Transverse colon (tissue), 4 donors: ENCODE results near the gene PPM1J. TPM values are rescaled to one million over a fixed set of nuclear protein-coding genes. Genes with fewer than 3 reads are reported as not detected.

ENCODE experiments used
- DNase-seq: peaks from one replicate; pipeline ENCODE4 v3.0.0-alpha.2; 2019
- H3K27ac ChIP-seq, 4 donors: fragments of 200-600 bp; sonication (generic); 2 replicates each; pipeline ENCODE4 v1.5.1; 2016 to 2018; ENCODE audit warnings: inconsistent platforms in 4 of 4
- H3K27me3 ChIP-seq: fragments of 200-600 bp; sonication (generic); 2 replicates; pipeline ENCODE4 v1.5.1; 2017; ENCODE audit warnings: inconsistent platforms
- H3K36me3 ChIP-seq, 4 donors: fragments of 200-600 bp; sonication (generic); 2 replicates each; pipeline ENCODE4 v1.5.1; 2017 to 2019; ENCODE audit warnings: inconsistent platforms in 4 of 4
- H3K4me1 ChIP-seq, 4 donors: fragments of 200-600 bp; sonication (generic); 2 replicates each; pipeline ENCODE4 v1.5.1; 2017 to 2020; ENCODE audit warnings: inconsistent platforms in 4 of 4
- H3K4me3 ChIP-seq, 4 donors: fragments of 200-600 bp; sonication (generic); 1 replicate in 1 of 4; 2 replicates in 3 of 4; pipeline versions ENCODE4 v1.5.1 to v1.6.1; 2017 to 2019; ENCODE audit warnings: inconsistent platforms in 4 of 4
- H3K9me3 ChIP-seq, 2 donors: fragments of 200-600 bp; sonication (generic); 2 replicates each; pipeline ENCODE4 v1.5.1; 2017 to 2019; ENCODE audit warnings: inconsistent platforms in 2 of 2
- CTCF ChIP-seq, 5 experiments: fragments of 200-600 bp in 3 of 5; fragments of 450-650 bp in 2 of 5; sonication (generic) in 3 of 5; IDR thresholded peaks; 1 replicate in 2 of 5; 2 replicates in 3 of 5; pipeline ENCODE4 v1.5.1; 2016 to 2017; ENCODE audit warnings: antibody characterized with exemption in 5 of 5, inconsistent platforms in 3 of 5, mild to moderate bottlenecking in 2 of 5, moderate library complexity in 1 of 5
- EP300 ChIP-seq: sonication (generic); formaldehyde crosslinking; IDR thresholded peaks from one replicate; pipeline ENCODE4 v1.6.1; 2017; ENCODE audit warnings: antibody characterized with exemption, low read depth
- POLR2A ChIP-seq: fragments of 450-650 bp; IDR thresholded peaks from one replicate; pipeline ENCODE4 v1.6.1; 2016; ENCODE audit warnings: antibody characterized with exemption, mild to moderate bottlenecking, moderate library complexity
- POLR2AphosphoS5 ChIP-seq, 3 donors: sonication (generic); formaldehyde crosslinking; IDR thresholded peaks; one replicate each; pipeline ENCODE4 v1.6.1; 2016; ENCODE audit warnings: antibody characterized with exemption in 3 of 3
- WGBS, 2 donors: methylation state at CpG; one replicate each; pipeline ENCODE4 v1.1.5; 2018; ENCODE audit warnings: low coverage in 1 of 2; 5-methylcytosine and 5-hydroxymethylcytosine counted together
- in situ Hi-C, 4 donors: fragments of 200-750 bp; cut with MboI; loops; one replicate each; pipeline versions ENCODE4 v1.15.0 to v1.15.1; 2017; ENCODE audit warnings: low sequenced_read_pairs in 3 of 4, low pct_ligation_motif_present in 1 of 4, low pct_unique_long_range_greater_than_20kb in 1 of 4
- intact Hi-C: fragments of 100-400 bp; cut with DNase I; formaldehyde crosslinking; loops from one replicate; pipeline ENCODE4 v1.15.1; 2023; ENCODE audit warnings: low total_unique reads
- total RNA-seq, 4 donors: library from RNA; depleted of rRNA; stranded (reverse); fragments of >200 nt; gene quantifications; one replicate each; pipeline ENCODE4 v1.1.0, GENCODE V29; 2016

Gene PPM1J
- total RNA-seq, 4 donors from 2014 or later, result 0.68 to 1.7 TPM; not detected in 2

- Histone ChIP-seq H3K27me3 (no peaks in the 10 kb centered on the region), H3K4me3 (no peak overlapping the region), H3K4me1 (peaks cover 59 to 76% (median 66%) of the 10 kb centered on the region in 4 donors), H3K36me3 (peaks cover 0 to under 1% (median 0%) of the 10 kb centered on the region in 4 donors), H3K9me3 (no peaks in the 10 kb centered on the region), H3K27ac (peak overlapping the region; percentile 99 to 100 (median 99))
- in situ Hi-C loops (loop anchor here (10.0 to 25.0 kb wide), 3 partner anchors 76 to 362 kb away; partner anchors contain the start of genes CTTNBP2NL (in 4 of the 4) and LRIG2 (in 1 of the 4)), intact Hi-C loops (no loop called here)
- DNase-seq, result peak; percentile 95
- 20% methylated on average over 7 of the region's 7 CpGs; no CpG with 5 or more reads in 1 of the 2 donors for WGBS, 2 donors
- TF ChIP-seq EP300 (no peak), CTCF (IDR thresholded peaks at IDR 0.05) (peak in 3 of 5 experiments; percentile 10 to 42 (median 36)), POLR2AphosphoS5 (IDR thresholded peaks at IDR 0.05) (peak; percentile 52 to 76 (median 70)), POLR2A (peak; percentile 15)
These were observed 14.6 kb downstream of the PPM1J start for GRCh38 chr1:112700290-112701226.

GRCh38 chr1:112699425-112700144 is 15.5 kb downstream of the PPM1J start:
- TF ChIP-seq POLR2AphosphoS5 (IDR thresholded peaks at IDR 0.05) (no peak), EP300 (no peak), CTCF (IDR thresholded peaks at IDR 0.05) (no peak), POLR2A (no peak)
- no peaks in the 10 kb centered on the region for H3K27me3 ChIP-seq
- peaks cover 0 to 9% (median 0%) of the 10 kb centered on the region in 4 donors for H3K36me3 ChIP-seq
- no peak overlapping the region for H3K4me3 ChIP-seq
- peak overlapping the region; percentile 99 to 100 (median 99) for H3K27ac ChIP-seq
- intact Hi-C loops, result no loop called here
- no peaks in the 10 kb centered on the region for H3K9me3 ChIP-seq
- H3K4me1 ChIP-seq, result peaks cover 53 to 66% (median 59%) of the 10 kb centered on the region in 4 donors
- 64 to 73% methylated on average over 3 to 13 of the region's 13 CpGs for WGBS, 2 donors
- DNase-seq, result no peak
- in situ Hi-C loops, result loop anchor here (10.0 to 25.0 kb wide), 3 partner anchors 75 to 363 kb away; partner anchors contain the start of genes CTTNBP2NL (in 4 of the 4) and LRIG2 (in 1 of the 4)

- peaks cover 44 to 57% (median 50%) of the 10 kb centered on the region in 4 donors for H3K4me1 ChIP-seq
These were observed 16.5 kb downstream of the PPM1J start for GRCh38 chr1:112698366-112699310.

More at GRCh38 chr1:112698366-112699310, 16.5 kb downstream of the PPM1J start:
- 62% methylated on average over 17 of the region's 17 CpGs; no CpG with 5 or more reads in 1 of the 2 donors for WGBS, 2 donors
- in situ Hi-C loops (no loop called here), intact Hi-C loops (no loop called here)
- TF ChIP-seq POLR2AphosphoS5 (IDR thresholded peaks at IDR 0.05), result peak in 2 of 3 donors; percentile 6 to 61
- TF ChIP-seq POLR2A, result peak; percentile 44
- peak in 1 of 5 experiments; percentile 13 for TF ChIP-seq CTCF (IDR thresholded peaks at IDR 0.05)
- TF ChIP-seq EP300, result no peak
- H3K36me3 ChIP-seq, result peaks cover 0 to 18% (median 0%) of the 10 kb centered on the region in 4 donors
- H3K27ac ChIP-seq, result peak overlapping the region; percentile 99 to 100 (median 99)
- no peak overlapping the region for H3K4me3 ChIP-seq
- no peaks in the 10 kb centered on the region for H3K27me3 ChIP-seq
- H3K9me3 ChIP-seq, result no peaks in the 10 kb centered on the region
- peak; percentile 85 for DNase-seq
